Neural cell (in vitro differentiated cells): ENCODE data around the gene ATP8B3. TPM values are rescaled to one million over a fixed set of nuclear protein-coding genes. Genes with fewer than 3 reads are reported as not detected.

ENCODE experiments used
- H2AFZ ChIP-seq: fragments of 200-600, 300-800 bp; sonication (generic), shearing (Covaris generic); 2 replicates; pipeline ENCODE4 v1.6.0; 2014; ENCODE audit warnings: low read depth, mild to moderate bottlenecking, antibody characterized with exemption, low read length, moderate library complexity
- H3F3A ChIP-seq: fragments of 200-600 bp; shearing (Covaris generic); 2 replicates; pipeline ENCODE4 v1.6.1; 2016; ENCODE audit warnings: mild to moderate bottlenecking, moderate library complexity, mixed read lengths, antibody characterized with exemption, low read length; ENCODE audit not compliant: insufficient read depth, poor library complexity, severe bottlenecking
- H3K27ac ChIP-seq: fragments of 200-600, 300-800 bp; sonication (generic), shearing (Covaris generic); 2 replicates; pipeline ENCODE4 v1.5.1; 2014; ENCODE audit warnings: mild to moderate bottlenecking, low read length, moderate library complexity
- H3K27me3 ChIP-seq: fragments of 300-800, 200-600 bp; sonication (generic), shearing (Covaris generic); 2 replicates; pipeline ENCODE4 v1.6.0; 2014; ENCODE audit warnings: mild to moderate bottlenecking, low read depth, low read length, moderate library complexity; ENCODE audit not compliant: insufficient read depth
- H3K36me3 ChIP-seq: fragments of 300-800, 200-600 bp; sonication (generic), shearing (Covaris generic); 2 replicates; pipeline ENCODE4 v1.5.1; 2014; ENCODE audit warnings: mild to moderate bottlenecking, antibody characterized with exemption, low read length, moderate library complexity; ENCODE audit not compliant: insufficient read depth
- H3K4me2 ChIP-seq: fragments of 300-800, 200-600 bp; sonication (generic), shearing (Covaris generic); 2 replicates; pipeline ENCODE4 v1.6.0; 2014; ENCODE audit warnings: mild to moderate bottlenecking, low read length
- H3K4me3 ChIP-seq: fragments of 300-800, 200-600 bp; sonication (generic), shearing (Covaris generic); 2 replicates; pipeline ENCODE4 v1.5.1; 2014; ENCODE audit warnings: mild to moderate bottlenecking, low read length, moderate library complexity
- H3K79me2 ChIP-seq: fragments of 200-600 bp; shearing (Covaris generic); replicated peaks from 2 replicates; pipeline ENCODE4 v1.6.0; 2014; ENCODE audit warnings: mild to moderate bottlenecking, low read length, moderate library complexity; ENCODE audit not compliant: insufficient read depth
- H3K9ac ChIP-seq: fragments of 300-800, 200-600 bp; sonication (generic), shearing (Covaris generic); 2 replicates; pipeline ENCODE4 v1.6.1; 2016; ENCODE audit warnings: mild to moderate bottlenecking, low read length, mixed read lengths
- H3K9me2 ChIP-seq: fragments of 200-600 bp; shearing (Covaris generic); 2 replicates; pipeline ENCODE4 v1.6.1; 2016; ENCODE audit warnings: mild to moderate bottlenecking, low read length, mixed read lengths; ENCODE audit not compliant: insufficient read depth
- H3K9me3 ChIP-seq: fragments of 200-600, 300-800 bp; sonication (generic), shearing (Covaris generic); 2 replicates; pipeline ENCODE4 v1.6.1; 2016; ENCODE audit warnings: mild to moderate bottlenecking, mixed run types, low read length, moderate library complexity, mixed read lengths
- H4K20me1 ChIP-seq: fragments of 200-600 bp; shearing (Covaris generic); 2 replicates; pipeline ENCODE4 v1.6.1; 2016; ENCODE audit warnings: mild to moderate bottlenecking, mixed run types; ENCODE audit not compliant: insufficient read depth
- CTCF ChIP-seq: fragments of 450-650 bp; IDR thresholded peaks from 2 replicates; pipeline ENCODE4 v1.5.1; 2014; ENCODE audit warnings: antibody characterized with exemption, mild to moderate bottlenecking, moderate library complexity; ENCODE audit not compliant: poor library complexity, severe bottlenecking
- EP300 ChIP-seq: fragments of 450-650 bp; conservative IDR thresholded peaks from 2 replicates; pipeline ENCODE4 v1.6.1; 2014; ENCODE audit warnings: antibody characterized with exemption, mild to moderate bottlenecking, moderate library complexity; ENCODE audit not compliant: poor library complexity, severe bottlenecking
- EZH2 ChIP-seq: fragments of 200-600, 300-800 bp; shearing (Covaris generic), sonication (generic); IDR thresholded peaks from 2 replicates; pipeline ENCODE4 v1.6.1; 2014; ENCODE audit warnings: antibody characterized with exemption, low read length, borderline replicate concordance, mild to moderate bottlenecking; ENCODE audit not compliant: insufficient read depth, poor library complexity, severe bottlenecking
- MXI1 ChIP-seq: fragments of 450-650 bp; conservative IDR thresholded peaks from 2 replicates; pipeline ENCODE4 v1.6.1; 2014; ENCODE audit warnings: antibody characterized with exemption, mild to moderate bottlenecking; ENCODE audit not compliant: poor library complexity, severe bottlenecking
- POLR2AphosphoS5 ChIP-seq: IDR thresholded peaks from 2 replicates; pipeline ENCODE4 v1.6.1; 2012
- RAD21 ChIP-seq: fragments of 450-650 bp; conservative IDR thresholded peaks from 2 replicates; pipeline ENCODE4 v1.6.1; 2014; ENCODE audit warnings: antibody characterized with exemption, mild to moderate bottlenecking, moderate library complexity
- REST ChIP-seq: IDR thresholded peaks from 2 replicates; pipeline ENCODE4 v1.6.1; 2012; ENCODE audit warnings: borderline replicate concordance
- TAF1 ChIP-seq: IDR thresholded peaks from 2 replicates; pipeline ENCODE4 v1.6.1; 2012; ENCODE audit warnings: low read depth
- polyA plus RNA-seq: library from polyadenylated mRNA; depleted of rRNA; stranded (reverse); fragments of >200 nt; gene quantifications from 2 replicates; pipeline ENCODE4 v1.2.3, GENCODE V29; 2014

The ATP8B3 gene
- polyA plus RNA-seq, 1 donor from 2014 or later = 1.5 TPM

GRCh38 chr19:1774989-1775772 lies 36.9 kb downstream of the ATP8B3 start:
- Histone ChIP-seq H3K79me2 (no peaks in the 10 kb centered on the region), H3K36me3 (no peaks in the 10 kb centered on the region), H3K4me3 (no peak overlapping the region), H3F3A (no peaks in the 10 kb centered on the region), H3K9me3 (peaks cover 22% of the 10 kb centered on the region), H3K9ac (no peak overlapping the region), H3K9me2 (no peaks in the 10 kb centered on the region), H3K27ac (no peak overlapping the region), H2AFZ (no peak overlapping the region), H3K4me2 (no peak overlapping the region), H3K27me3 (peaks cover 91% of the 10 kb centered on the region), H4K20me1 (no peaks in the 10 kb centered on the region)
- no peak for TF ChIP-seq MXI1
- TF ChIP-seq CTCF = peak; percentile 41

GRCh38 chr19:1773184-1773583 lies 38.9 kb downstream of the ATP8B3 start:
- H3K9me2 ChIP-seq = no peaks in the 10 kb centered on the region
- TF ChIP-seq EP300 = no peak
- no peak for TF ChIP-seq POLR2AphosphoS5
- no peak for TF ChIP-seq EZH2
- no peak for TF ChIP-seq MXI1
- TF ChIP-seq REST = no peak
- no peak overlapping the region for H3K4me2 ChIP-seq
- no peaks in the 10 kb centered on the region for H3K79me2 ChIP-seq
- no peaks in the 10 kb centered on the region for H4K20me1 ChIP-seq
- no peak overlapping the region for H3K9ac ChIP-seq
- H3K36me3 ChIP-seq = no peaks in the 10 kb centered on the region
- H2AFZ ChIP-seq = no peak overlapping the region
- no peaks in the 10 kb centered on the region for H3F3A ChIP-seq
- H3K9me3 ChIP-seq = peaks cover 22% of the 10 kb centered on the region
- H3K27me3 ChIP-seq = peaks cover 91% of the 10 kb centered on the region
- no peak overlapping the region for H3K4me3 ChIP-seq
- no peak overlapping the region for H3K27ac ChIP-seq

- Histone ChIP-seq H3K79me2 (no peaks in the 10 kb centered on the region), H3K36me3 (no peaks in the 10 kb centered on the region), H3K9me3 (peaks cover 22% of the 10 kb centered on the region), H3K4me2 (no peak overlapping the region), H2AFZ (no peak overlapping the region), H3K9me2 (no peaks in the 10 kb centered on the region), H3K27me3 (peaks cover 93% of the 10 kb centered on the region), H4K20me1 (no peaks in the 10 kb centered on the region), H3F3A (no peaks in the 10 kb centered on the region), H3K9ac (no peak overlapping the region), H3K4me3 (no peak overlapping the region), H3K27ac (no peak overlapping the region)
- TF ChIP-seq EZH2 (no peak), MXI1 (no peak), POLR2AphosphoS5 (no peak), CTCF (no peak), TAF1 (no peak), RAD21 (no peak), EP300 (no peak), REST (no peak)
Measured at GRCh38 chr19:1770866-1771576, 41.1 kb downstream of the ATP8B3 start.
